ENCODE measurements around the gene MRPS22. TPM values are rescaled to one million over a fixed set of nuclear protein-coding genes. Genes with fewer than 3 reads are reported as not detected.

The MRPS22 gene
- total RNA-seq, 1 donor from 2014 or later: 8.3 TPM

Other genes starting within 250 kb of the MRPS22 start
- 26.6 TPM for gene COPB2, start 45.6 kb downstream of the MRPS22 start, total RNA-seq
- not detected for gene RBP2, start 132.5 kb downstream of the MRPS22 start, total RNA-seq
- 2.1 TPM for gene RBP1, start 195.7 kb downstream of the MRPS22 start, total RNA-seq

Data from ascending aorta (tissue), 1 donor.